Sciatic nerve (tissue), 2 donors: ENCODE results near the gene PRR36. TPM values are rescaled to one million over a fixed set of nuclear protein-coding genes. Genes with fewer than 3 reads are reported as not detected.
A peak's percentile ranks its signal among the peaks of the same experiment; 100 is the strongest.
"Not testable (repeated sequence)": the region's sequence is repeated elsewhere in the genome, so short reads cannot be mapped to it uniquely, and the experiment has no call there.

ENCODE experiments used
- ATAC-seq: fragments of 200-7000 bp; cut with Tn5 transposase; one replicate; pipeline ENCODE4 v1.9.1; 2020; ENCODE audit warnings: mild to moderate bottlenecking, moderate library complexity
- DNase-seq: peaks from one replicate; pipeline ENCODE4 v3.0.0-alpha.2; 2020; ENCODE audit warnings: low spot score
- intact Hi-C: fragments of 100-400 bp; cut with DNase I; formaldehyde crosslinking; loops from one replicate; pipeline ENCODE4 v1.14.2; 2022
- total RNA-seq: library from RNA; stranded (reverse); fragmentation: NEBNext Ultra II Directional; extraction: Animal tissue kit (Norgen Biotek cat#: 25700); gene quantifications from one replicate; pipeline ENCODE4 v1.2.1, GENCODE V29; 2021
- donor health status: DM: no; HTN: no; CAD: no.
- donor health status: DM: no; HTN: no; CAD: no.

The PRR36 gene
- 0.09 TPM for total RNA-seq

DNA sequence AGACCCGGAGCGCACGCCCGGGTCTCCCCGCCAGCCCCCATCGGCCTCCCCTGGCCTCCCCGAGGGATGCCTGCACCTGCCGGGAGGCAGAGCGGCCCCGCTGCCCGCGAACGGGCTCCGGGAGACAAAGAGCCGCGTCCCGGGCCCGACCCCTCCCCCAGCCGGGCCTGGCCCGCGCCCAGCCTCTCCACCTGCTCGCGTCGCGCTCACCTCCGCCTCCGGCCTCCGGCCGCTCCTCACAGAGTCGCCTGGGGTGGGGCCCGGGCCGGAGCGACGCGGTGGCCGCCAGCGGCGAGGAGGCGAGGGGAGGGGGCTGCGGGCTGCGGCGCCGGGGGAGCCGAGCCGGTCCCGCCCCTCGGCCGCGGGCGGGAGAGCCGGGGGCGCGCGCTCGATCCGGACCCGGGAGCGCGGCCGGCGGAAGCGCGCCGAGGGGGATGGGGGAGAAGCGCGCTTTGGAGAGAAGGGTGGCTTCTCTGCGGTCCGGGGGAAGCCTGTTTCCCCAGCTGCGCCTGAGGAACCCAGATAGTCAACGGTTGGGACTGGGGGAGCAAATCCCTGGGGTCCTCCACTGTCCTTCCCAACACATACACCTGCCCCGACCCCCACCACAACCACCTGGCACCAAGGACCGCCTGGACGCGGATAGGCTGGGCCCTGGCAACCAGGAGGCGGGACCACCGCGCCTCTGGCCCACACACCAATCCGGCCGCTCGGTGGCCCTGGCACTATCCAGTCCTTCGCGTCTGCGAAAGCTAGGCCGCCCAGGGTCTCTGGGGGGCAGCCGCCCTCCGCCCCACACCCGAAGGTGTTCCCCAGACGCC is at the start of gene PRR36:
Gene PRR36 (minus strand): TSS at position 315 of the 821 bp plus-strand sequence. CDS start 701 bp downstream, outside the sequence.
- intact Hi-C loops = no loop called here
- no peak for ATAC-seq
- no peak for DNase-seq

DNA sequence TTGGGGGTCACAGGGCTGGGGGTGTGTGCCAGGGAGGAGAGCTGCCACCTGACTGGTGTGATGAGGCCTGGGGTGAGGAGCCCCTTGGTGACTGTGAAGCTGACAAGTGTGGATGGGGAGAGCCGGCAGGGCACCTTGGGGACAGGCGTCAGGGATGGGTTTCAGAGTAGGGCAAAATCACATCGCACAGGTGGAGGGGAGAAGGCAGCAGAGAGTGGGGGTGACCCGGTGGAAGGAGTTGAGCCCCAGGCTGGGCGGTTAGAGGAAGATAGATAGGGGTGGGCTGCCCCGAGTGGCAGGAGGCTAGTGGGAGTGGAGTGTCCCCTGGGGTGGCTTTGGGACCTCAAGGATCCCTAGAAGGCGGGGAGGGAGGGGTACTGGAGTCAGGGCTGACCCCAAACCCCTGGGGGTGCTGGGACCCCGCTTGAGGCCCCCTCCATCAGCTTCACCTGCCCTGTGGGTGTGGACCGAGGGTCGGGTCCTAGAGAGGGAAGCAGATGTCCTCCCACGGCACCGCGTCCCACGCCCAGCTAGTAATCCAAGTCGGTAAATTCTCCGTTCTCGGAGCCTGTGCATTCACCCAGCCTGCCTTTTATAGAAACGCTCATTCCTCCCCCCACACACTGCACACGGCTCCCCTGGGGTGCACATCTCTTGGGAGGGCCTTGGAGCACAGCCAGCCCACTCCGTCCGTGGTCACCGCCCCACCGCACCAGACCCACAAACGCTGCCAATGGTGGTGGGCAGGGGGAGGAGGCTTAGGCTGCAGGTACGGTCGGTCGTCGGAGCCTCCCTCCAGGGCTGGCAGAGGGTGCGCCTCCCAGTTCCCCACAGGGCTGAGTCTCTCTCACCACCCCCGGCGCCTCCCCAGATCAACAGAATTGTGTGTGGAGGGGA is 49.4 kb upstream of the PRR36 start:
- peak; percentile 61 for DNase-seq
- ATAC-seq = no peak
- intact Hi-C loops = no loop called here

DNA sequence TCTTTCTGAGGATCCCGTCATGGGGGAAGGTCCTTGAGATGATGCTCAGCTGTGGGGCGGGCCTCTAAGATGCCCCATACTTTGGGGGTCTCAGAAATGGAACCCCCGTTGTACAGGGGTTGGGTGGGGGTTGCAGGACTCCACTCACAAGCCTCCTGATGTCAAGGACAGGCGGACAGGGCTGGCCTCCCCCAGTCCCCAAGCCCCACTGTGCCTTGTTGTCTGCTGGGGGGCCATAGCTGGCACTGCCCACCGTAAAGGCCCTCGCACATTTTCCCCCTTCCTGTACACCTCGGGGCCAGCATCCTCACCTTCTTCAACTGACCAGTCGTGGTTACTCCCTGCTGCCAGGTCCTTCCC is 48.6 kb upstream of the PRR36 start:
- intact Hi-C loops = no loop called here
- DNase-seq (peak; percentile 57), ATAC-seq (no peak)

DNA sequence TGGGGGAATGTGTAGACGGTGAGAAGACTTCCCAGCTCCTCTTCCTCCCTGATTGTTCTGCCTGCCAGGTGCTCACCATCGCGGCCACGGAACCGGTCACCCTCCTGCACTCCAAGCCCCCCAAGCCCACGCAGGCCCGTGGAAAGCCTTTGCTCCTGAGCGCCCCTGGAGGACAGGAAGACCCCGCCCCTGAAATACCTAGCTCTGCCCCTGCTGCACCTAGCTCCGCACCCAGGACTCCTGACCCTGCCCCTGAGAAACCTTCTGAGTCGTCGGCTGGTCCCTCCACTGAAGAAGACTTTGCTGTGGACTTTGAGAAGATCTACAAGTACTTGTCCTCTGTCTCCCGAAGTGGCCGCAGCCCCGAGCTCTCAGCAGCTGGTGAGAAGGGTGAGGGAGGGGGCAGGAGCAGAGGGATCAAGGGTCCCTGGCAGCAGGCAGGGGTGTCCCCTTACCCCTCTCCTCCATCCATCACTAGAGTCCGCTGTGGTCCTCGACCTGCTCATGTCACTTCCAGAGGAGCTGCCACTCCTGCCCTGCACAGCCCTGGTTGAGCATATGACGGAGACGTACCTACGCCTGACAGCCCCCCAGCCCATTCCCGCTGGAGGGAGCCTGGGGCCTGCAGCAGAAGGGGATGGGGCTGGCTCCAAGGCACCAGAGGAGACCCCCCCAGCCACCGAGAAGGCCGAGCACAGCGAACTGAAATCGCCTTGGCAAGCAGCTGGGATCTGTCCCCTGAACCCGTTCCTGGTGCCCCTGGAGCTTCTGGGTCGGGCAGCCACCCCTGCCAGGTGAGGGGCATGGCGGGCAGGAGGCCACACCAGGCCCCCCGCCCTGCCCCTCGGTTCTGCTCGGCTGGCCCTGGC is 48.0 kb upstream of the PRR36 start:
- no peak for ATAC-seq
- DNase-seq = peak; percentile 63
- intact Hi-C loops = no loop called here

DNA sequence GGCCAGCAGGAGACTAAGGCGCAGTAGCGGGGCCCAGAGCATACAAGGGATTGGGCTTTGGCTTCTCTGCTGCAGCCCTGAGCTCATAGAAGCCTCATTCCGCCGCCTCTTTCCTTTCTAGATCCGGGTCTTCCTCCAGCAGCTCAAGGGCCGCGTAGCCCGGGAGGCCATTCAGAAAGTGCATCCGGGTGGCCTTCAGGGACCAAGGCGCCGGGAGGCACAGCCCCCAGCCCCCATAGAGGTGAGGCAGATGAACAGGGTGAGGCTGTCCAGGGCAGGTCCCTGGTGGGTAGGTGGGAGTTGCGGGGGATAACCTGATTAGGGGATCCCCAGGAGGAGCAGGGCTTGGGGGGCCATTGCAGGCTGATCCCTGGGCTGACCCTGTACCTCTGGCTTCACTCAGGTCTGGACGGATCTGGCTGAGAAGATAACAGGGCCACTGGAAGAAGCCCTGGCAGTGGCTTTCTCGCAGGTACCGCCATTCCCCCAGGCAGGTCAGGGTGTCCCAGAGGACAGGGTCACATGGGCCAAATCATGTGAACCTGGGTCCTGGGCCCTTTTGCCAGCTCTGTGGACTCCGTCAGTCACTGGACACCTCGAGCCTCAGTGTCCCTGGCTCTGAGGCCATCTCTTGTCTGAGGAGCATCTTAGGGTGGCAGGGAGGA is 47.2 kb upstream of the PRR36 start:
- peak; percentile 72 for DNase-seq
- intact Hi-C loops = no loop called here
- ATAC-seq = no peak

DNA sequence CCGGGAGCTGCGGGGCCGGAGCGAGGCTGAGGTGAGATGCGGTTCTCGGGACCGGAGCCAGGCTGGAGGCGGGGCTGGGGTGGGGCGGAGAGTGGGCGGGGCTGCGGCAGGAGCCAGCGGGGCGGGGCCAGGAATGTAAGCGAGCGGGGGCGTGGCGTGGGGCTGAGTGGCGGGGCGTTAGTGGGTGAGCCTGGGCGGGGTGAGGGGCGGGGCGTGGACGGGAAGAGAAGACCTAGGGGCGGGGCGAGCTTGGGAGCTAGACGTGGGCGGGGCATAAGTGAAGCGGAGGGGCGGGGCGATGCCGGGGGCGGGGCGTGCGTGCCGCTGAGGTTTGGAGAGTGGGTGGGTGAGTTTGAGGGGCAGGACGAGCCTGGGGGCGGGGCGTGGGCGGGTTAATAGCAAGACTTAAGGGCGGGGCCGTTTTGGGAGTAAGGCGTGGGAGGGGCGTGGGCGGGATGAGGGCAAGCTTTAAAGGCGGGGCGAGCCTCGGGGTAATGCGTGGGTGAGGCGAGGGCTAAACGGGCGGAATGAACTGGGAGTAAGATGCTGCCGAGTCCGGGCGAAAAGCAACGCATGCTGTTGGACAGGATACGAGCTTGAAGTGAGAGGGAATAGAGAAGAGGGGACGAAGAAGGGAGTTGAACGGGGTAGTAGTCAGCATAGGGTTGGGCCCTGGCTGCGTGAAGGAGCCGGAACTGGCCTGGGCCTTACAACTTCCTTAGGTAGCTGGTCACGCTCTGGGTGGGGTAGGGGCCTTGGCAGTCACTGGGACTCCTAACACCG is 46.5 kb upstream of the PRR36 start:
- ATAC-seq = peak; percentile 93
- DNase-seq = peak; percentile 100
- intact Hi-C loops = no loop called here

DNA sequence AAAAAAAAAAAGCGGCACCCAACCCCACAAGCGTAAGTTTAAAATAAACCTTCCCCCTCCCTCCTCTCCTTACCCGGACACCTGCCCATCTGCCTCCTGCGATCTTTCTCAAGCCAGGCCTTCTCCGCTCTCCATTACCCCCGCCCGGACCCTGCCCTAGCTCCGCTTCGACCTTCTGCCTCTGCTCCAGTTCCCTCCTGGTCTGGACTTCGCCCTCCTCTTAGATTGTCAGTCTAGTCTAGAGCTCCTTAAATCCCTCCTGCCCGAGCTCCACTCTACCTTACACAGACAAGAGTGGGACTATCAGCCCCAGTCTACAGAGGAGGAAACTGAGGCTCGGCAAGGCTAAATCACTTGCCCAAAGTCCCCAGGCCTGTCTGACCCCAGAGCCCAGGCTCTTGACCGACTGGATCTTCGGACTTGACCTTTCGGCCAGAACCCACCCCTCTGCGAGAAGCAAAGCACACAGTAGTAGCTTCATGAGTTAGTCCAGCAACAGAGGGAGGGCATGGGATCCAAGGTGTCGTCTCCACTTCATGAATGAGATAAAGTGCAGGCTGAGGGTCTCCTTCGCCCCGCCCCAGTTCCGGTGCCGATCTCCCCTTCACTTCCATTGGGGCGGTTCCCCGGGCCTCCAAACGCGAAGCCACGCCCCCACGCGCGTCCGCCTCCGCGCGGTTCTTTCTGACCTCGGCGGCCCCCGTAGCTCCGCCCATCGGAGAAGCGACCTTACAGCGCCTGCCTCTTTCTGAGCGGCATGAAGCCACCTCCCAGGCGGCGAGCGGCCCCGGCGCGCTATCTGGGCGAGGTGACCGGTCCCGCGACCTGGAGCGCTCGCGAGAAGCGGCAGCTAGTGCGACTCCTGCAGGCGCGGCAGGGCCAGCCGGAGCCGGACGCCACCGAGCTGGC is 45.7 kb upstream of the PRR36 start, which contains the start of gene SNAPC2:
Gene SNAPC2 (plus strand): TSS at position 729 of the 909 bp plus-strand sequence. CDS start 29 bp downstream, at position 758.
- intact Hi-C loops = no loop called here
- ATAC-seq = peak; percentile 66
- DNase-seq = peak; percentile 98

DNA sequence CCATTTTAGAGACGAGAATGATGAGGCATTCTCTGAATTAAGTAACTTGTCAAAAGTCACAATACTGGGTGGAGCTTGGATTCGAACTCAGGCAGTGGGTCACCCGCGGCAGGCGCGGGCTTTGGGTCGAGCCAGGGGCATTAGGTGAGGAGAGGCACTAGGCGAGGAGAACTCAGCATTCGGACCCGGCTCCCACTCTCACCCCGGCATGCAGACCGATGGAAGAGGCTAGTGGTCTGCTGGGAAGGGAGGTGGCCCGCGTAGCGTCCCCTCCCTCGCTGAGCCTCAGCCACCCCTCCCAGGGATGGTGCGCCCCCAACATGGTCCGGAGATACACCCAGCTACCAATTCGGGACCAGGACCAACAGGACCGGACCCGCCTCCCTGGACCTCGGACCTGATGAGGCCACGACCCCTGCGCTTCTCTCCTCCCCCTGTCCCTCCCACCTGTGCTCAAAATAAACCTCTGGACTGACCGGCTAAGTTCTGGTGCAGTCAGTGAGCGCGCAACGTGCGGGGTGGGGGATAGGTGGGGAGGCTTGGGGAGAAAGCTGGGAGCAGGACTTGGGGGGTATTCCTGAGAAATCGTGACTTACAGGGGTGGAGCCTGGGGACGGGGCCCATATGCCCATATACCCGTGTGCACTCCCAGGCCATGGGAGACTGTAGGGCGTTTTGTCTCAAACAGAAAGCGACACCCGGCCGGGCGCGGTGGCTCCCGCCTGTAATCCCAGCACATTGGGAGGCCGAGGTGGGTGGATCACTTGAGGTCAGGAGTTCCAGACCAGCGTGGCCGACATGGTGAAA is 44.6 kb upstream of the PRR36 start:
- no peak for ATAC-seq
- peak; percentile 62 for DNase-seq
- intact Hi-C loops = no loop called here

DNA sequence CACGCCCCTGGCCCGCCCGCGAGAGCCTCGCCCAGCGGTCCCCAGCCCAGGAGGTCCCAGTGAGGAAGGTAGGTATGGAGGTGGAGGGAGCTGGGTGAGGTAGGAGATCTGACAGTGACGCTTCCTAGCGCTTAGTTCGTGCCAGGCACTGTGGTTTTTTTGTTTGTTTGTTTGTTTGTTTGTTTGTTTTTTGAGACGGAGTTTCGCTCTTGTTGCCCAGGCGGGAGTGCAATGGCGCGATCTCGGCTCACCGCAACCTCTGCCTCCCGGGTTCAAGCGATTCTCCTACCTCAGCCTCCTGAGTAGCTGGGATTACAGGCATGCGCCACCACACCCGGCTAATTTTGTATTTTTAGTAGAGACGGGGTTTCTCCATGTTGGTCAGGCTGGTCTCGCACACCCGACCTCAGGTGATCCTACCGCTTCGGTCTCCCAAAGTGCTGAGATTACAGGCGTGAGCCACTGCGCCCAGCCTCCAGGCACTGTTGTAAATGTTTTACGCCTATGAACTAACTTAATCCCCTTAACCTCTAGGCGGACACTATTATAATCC is 43.9 kb upstream of the PRR36 start:
- intact Hi-C loops, DNase-seq, ATAC-seq: not testable (repeated sequence)

DNA sequence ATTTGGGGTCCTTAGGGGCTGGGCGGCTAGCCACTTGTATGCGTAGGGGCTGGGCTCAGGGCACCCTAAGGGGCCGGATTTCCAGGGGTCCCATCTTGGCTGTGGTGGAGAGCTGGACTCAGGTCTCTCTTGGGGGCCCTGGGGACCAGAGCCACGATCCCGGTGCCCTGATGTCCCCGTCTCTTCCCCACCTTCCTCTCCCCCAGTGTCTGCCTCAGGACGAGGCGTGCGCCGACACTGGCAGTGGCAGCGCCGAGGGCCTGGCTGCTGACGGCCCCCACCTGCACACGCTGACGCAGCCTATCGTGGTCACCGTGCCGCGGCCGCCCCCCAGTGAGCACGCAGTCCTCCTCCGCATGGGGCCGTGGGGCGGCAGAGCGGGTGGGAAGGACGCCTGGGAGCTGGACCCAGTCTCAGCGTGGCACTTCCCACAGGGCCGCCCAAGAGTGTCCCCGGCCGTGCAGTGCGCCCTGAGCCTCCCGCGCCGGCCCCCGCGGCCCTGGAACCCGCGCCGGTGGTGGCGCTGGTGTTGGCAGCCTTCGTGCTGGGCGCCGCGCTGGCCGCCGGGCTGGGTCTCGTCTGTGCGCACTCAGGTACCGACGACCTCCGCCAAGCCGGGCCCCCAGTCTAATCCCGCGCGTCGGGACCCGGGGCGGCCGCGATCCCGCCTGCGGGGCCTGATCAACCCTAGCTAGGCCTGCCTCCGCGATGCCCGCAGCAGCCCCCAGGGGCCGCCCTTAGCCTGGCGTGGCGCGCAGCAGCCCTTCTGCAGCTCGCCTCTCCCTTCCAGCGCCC is 43.3 kb upstream of the PRR36 start:
- intact Hi-C loops = no loop called here
- ATAC-seq (no peak), DNase-seq (peak; percentile 63)

DNA sequence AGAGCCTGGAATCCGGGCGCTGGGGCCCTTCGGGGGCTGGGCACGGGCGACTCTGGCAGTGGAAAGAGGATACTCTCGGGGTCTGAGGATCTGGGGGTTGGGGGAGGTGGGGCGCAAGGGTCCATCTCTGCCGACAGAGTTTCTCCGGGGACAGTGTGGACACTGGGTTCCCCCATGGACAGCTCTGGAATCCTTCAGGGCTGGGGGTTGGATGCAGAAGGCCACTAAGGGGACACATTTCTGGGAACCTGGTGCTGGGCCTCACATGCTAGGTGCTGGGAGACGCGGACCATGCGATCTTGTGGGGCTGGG is 42.7 kb upstream of the PRR36 start:
- ATAC-seq (no peak), DNase-seq (peak; percentile 55)
- intact Hi-C loops = no loop called here

DNA sequence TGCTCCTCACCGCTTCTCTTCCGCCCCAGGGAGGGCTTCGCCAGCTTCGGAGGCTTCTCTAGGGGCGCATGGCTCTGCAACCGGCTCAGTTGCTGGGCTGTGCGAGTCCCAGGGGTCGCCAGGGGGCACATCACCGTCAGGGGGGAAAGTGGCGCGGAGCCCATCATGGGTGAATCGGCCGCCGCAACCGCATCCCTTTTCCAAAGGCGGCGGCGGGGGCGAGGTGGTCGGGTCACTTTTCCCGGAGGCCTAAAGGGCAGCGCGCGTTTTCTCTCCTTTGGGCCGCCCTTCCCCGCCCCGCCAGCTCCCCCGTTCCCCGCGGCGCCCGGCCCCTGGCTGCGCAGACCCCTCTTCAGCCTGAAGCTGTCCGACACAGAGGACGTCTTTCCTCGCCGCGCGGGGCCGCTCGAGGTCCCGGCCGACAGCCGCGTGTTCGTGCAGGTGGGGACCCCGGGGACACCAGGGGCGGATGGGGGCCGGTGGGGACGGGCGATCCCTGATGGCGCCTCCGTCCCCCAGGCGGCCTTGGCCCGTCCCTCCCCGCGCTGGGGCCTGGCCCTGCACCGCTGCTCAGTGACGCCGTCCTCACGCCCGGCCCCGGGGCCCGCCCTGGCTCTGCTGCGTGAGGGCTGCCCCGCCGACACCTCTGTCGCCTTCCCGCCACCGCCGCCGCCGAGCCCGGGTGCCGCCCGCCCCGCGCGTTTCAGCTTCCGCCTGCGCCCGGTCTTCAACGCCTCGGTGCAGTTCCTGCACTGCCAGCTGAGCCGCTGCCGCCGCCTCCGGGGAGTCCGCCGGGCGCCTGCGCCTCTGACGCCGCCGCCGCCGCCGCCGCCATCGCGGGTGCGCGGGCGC is 42.1 kb upstream of the PRR36 start:
- DNase-seq (peak; percentile 59), ATAC-seq (no peak)
- intact Hi-C loops = no loop called here

DNA sequence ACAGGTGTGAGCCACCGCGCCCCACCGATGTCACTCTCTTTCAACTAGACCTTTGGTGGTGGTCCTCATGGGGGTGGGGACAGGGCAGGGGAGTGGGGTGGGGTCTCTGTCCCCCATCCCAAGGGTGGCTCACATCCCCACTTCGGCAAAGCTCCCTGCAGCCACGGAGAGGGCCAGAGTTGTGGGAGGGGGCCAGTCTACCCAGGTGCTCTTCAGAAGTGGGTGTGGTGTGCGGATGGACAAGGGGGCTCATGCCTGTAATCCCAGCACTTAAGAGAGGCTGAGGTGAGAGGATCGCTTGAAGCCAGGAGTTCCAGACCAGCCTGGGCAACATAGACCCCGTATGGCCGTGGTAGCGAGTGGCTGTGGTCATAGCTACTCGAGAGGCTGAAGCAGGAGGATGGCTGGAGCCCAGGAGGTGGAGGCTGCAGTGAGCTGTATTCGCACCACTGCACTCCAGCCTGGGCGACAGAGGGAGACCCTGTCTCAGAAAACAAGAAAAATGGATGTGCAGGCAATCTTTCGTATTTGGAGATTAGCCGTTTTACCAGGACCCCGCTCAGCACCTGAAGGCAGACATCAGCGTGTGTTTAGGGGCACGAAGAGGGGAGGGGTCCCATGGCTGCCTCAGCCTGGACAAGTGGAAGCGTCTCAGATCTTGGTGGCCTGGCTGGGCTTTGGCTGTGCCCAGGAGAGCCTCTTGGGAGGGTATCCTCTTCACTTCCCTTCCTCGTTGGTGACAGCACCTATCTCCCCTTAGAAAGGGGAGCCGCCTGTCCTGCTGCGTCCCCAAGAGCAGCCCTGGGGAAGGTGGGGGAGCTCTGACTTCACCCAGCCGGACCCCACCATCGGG is 41.3 kb upstream of the PRR36 start:
- DNase-seq (no peak), ATAC-seq (no peak)
- intact Hi-C loops = no loop called here
